NCI-H146 (cell line): ENCODE measurements around the gene HOXB5.

ENCODE experiments used
- DNase-seq: peaks from one replicate; lab custom pipeline; 2025; lab: John Stamatoyannopoulos, UW

The HOXB5 gene

GRCh38 chr17:48559122-48559839 is 34.3 kb downstream of the HOXB5 start:
- no peak for DNase-seq

- DNase-seq = no peak
These were observed 34.8 kb downstream of the HOXB5 start for GRCh38 chr17:48558831-48559121.

- DNase-seq = no peak
These were observed 35.3 kb downstream of the HOXB5 start for GRCh38 chr17:48558057-48558830.

DNA sequence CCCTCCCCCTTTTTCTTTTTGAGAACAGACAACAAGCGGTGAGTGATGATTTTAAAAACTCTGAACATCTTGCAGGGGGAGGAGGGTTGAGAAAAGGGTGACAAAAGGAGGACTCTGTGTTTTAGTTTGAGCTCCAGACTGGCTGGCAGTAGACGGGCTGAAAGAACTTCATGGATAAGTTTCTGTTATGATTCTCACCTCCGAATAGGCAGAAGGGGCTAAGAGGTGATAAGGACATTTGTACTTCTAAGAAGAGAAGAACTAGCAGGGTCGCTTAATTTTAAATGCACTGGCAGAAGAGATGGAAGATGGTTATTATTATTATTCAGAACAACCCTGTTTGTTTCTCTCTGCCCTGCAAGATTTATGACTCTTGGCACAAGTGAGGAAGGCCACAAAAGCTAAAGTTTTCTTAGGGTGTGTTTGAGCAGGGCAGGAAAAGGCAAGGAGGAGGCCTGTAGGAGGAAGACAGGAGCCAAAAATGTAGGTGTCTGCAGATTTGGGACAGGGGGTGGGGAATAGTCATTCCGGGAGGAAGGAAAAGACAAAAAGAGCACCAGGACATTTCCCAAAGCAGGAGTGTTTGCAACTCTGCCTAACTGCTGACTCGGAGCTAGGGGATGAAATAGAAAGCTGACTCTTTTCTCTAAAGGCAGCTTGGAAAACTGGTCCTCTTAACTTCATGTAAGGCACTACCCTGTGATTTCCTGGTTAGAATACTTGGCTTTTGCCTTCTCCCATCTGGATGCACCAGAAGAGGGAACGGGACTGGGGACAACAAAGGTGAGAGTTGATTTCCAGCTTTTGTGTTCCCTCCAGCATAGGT is 36.8 kb downstream of the HOXB5 start:
- DNase-seq = no peak

GRCh38 chr17:48556229-48556575 is 37.4 kb downstream of the HOXB5 start:
- DNase-seq = no peak

DNA sequence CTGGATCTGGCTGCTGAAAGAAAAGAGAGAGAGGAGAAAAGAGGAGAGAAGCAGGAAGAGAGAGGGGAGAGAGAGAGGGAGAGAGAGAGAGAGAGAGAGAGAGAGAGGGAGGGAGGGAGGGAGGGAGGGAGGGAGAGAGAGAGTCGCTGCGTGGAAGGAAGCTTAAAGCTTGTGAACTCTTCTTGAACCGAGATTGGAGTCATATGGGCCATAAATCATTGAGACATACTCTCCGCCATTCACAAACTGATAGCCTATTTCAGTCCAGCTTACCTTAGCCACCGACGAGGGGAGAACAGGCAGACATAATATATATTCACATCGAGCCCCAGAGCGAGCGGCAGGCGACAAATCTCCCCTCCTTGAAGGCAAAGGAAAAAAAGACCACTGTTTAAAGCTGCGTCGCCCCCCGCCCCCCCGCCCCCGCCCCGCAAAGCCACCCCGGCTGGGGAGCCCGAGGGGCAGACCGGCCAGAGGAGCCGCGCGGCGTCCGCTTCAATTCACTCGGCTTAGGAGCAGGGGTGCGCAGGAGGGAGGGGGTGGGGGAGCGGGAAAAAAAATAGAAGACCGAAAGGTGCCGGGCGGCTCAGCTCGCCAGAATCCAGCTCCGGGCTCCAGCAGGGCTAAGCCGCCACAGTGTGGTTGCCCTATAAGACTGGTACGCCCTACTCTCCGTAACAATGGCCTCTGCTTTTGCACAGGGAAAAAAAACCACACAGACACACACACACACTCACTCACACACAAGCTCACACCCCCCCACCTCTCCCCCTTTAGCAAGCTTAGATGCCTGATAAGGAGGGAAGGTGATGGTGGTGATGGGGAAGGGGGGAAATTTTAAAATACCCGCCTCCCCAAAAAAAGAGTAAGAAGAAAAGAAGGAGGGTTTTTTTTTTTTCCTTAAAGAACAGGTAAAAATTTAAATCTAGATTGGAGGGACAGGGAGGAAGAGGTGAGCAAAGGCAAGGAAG is 38.0 kb downstream of the HOXB5 start:
- peak; percentile 81 for DNase-seq

DNA sequence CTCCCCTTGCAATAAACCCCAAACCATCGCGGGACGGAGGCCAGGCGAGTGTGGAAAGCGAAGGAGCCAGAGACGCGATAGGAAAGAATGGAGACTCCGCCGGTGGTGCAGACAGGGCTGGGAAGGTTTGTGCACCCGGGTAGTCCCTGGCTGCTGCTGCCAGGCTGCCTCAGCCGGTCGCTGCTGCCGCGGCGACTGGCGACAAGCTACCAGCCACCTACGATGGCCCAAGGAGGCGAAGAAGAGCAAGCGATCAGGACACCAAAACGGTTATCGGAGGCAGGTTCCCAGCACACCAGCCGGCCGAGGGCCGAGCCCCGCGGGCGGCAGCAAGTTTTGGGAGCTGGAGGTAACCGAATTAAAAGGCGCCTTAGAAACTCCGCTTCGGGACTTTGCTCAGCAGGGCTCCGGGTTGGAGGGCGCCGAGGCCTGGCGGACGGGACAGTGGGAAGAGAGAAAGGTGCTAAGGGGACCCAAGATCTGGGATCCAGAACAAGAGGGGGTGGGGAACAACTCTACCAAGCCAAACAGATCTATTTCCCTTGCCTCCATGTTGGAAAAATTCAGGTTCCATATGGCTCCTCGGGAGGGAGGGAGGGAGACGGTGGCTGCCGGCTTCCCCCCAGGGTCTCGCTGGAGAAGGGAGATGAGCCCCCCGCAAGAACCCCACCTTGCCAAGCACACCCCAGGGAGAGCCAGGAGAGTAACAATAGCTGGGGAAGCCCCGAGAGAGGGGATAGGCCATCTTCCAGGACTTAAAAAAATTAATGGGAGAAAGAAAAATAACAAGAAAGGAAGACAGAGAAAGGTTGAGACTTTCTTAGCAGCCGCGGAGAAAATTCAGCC is 38.9 kb downstream of the HOXB5 start:
- peak; percentile 34 for DNase-seq

GRCh38 chr17:48553826-48554225 is 39.8 kb downstream of the HOXB5 start:
- DNase-seq = no peak

DNA sequence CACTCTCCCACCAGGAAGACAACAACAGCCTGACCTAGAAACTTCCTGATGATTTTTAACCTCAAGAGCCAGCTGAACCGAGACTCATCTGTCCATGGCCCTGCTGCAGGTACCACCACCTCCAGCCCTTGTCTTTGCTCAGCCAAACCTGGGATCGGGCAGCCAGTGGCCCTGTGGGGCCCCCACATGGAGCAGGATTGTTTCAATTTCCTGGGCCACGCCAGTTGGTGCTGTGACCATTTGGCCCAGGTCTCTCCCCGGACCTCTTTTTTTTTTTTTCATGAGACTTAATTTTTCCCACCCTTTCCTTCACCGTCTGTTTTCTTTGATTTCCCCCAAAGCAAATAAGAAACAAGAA is 40.4 kb downstream of the HOXB5 start:
- no peak for DNase-seq

- no peak for DNase-seq
These were observed 41.0 kb downstream of the HOXB5 start for GRCh38 chr17:48552466-48553189.

GRCh38 chr17:48551596-48552465 is 41.7 kb downstream of the HOXB5 start:
- DNase-seq = no peak

DNA sequence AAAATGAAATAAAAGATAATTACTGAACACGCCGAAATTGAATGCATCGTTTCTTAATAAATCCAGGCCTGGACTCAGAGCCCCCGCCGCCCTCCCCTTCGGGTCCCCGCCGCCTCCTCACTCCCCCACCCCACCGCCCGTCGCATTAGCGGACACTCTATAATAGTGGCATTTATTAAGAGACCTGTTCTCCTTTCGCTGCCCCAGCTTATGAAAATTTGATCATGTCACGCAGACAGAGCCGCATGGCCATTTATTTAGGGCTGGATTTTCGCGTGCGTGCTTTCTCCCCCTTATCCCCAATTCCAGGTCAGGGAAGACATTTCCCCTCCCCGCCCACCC is 42.4 kb downstream of the HOXB5 start:
- no peak for DNase-seq

DNA sequence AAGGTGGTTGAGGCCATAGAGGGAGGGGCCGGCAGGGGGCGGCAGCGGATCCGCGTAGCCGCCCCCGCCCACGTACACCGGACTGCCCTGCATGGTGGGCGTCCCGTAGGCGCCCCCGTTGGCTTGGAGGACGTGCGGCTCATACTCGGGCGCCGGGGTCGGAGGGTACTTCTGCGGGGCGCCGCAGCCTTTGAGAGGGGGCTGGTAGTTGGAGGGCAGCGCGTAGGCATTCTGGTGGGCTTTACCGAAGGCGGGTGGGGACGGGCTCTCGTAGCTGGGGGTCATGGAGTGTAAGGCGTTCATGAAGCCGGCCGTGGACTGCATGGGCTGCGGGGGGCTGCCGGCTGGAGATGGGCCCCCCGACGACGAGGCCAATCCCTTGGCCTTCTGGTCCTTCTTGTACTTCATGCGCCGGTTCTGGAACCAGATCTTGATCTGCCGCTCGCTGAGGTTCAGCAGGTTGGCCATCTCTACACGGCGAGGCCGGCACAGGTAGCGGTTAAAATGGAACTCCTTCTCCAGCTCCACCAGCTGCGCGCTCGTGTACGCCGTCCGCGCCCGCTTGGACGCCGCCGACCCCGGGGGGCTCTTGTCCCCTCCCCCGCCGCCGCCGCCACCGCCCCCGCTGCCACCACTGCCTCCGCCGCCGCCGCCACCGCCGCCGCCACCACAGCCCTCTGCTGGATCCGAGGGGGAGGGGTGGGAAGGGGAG is 42.9 kb downstream of the HOXB5 start:
- no peak for DNase-seq

DNA sequence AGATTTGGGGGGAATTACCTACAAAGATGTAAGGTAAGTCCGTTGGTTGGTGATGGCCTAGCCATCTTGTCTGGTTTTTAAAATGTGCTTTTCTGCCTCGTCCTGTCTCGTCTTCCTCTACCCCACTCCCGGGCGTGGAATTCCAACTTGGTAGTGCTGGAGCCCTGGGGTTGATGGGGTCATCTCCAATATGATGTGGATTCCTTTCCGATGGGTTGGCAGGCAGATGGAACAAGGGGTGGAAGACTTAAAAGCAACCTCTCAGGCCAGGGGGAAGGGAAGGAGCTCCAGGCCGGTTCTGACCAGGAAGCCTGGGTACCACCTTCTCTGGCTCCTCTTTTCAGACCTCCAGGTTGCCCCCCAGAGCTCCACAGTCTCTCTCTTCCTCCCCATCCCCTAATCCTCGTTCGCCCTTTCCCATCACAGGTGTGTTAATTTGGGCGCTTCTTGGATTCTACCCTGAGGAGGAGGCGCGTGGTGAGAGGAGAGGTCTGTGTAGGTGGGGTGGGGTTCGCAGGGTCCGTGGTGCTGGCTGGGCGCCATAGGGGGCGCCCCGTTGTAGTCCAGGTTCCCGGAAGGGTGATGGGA is 43.6 kb downstream of the HOXB5 start:
- DNase-seq = no peak

DNA sequence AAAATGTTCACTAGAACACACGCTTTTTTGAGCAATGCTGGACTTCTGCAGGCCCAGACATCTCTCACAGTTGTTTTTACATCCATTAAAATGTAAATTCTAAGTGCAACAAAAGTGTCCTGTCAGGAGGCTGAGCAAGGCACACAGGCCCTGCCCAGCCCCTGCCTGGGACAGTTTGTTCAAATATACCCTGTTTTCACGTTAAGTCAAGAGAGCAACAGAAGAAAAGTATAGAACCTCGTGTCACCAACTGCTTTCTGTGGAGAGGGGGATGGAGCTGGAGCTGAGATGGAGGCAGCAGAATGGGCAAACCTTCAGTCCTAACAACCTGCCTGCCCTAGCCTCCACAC is 44.3 kb downstream of the HOXB5 start:
- no peak for DNase-seq

- DNase-seq = no peak
These were observed 44.9 kb downstream of the HOXB5 start for GRCh38 chr17:48548523-48549280.

GRCh38 chr17:48547808-48548522 is 45.6 kb downstream of the HOXB5 start:
- DNase-seq = no peak
